GM23248 (cell line): ENCODE data around the gene SEMA3C. TPM values are rescaled to one million over a fixed set of nuclear protein-coding genes. Genes with fewer than 3 reads are reported as not detected.

Experiments
- DNase-seq: peaks from one replicate; pipeline ENCODE4 v3.0.0-alpha.2; 2015
- H2AFZ ChIP-seq: fragments of 200-600 bp; sonication (generic); 2 replicates; pipeline ENCODE4 v1.6.1; 2016; ENCODE audit warnings: antibody characterized with exemption
- H3F3A ChIP-seq: fragments of 200-600 bp; sonication (generic); 2 replicates; pipeline ENCODE4 v1.6.1; 2016; ENCODE audit warnings: mild to moderate bottlenecking, antibody characterized with exemption, mixed run types; ENCODE audit not compliant: insufficient read depth
- H3K27ac ChIP-seq: fragments of 200-600 bp; sonication (generic); 2 replicates; pipeline ENCODE4 v1.5.1; 2016; ENCODE audit warnings: mild to moderate bottlenecking
- H3K27me3 ChIP-seq: fragments of 200-600 bp; sonication (generic); replicated peaks from 2 replicates; pipeline ENCODE4 v1.6.1; 2016; ENCODE audit warnings: mild to moderate bottlenecking; ENCODE audit not compliant: insufficient read depth
- H3K36me3 ChIP-seq: fragments of 200-600 bp; sonication (generic); 2 replicates; pipeline ENCODE4 v1.6.1; 2016; ENCODE audit warnings: low read depth, mild to moderate bottlenecking
- H3K4me1 ChIP-seq: fragments of 200-600 bp; sonication (generic); 2 replicates; pipeline ENCODE4 v1.6.1; 2016; ENCODE audit warnings: mild to moderate bottlenecking; ENCODE audit not compliant: insufficient read depth
- H3K4me2 ChIP-seq: fragments of 200-600 bp; sonication (generic); one replicate; pipeline ENCODE4 v1.6.1; 2016; ENCODE audit warnings: mild to moderate bottlenecking; ENCODE audit not compliant: unreplicated experiment
- H3K4me3 ChIP-seq: fragments of 200-600 bp; sonication (generic); 2 replicates; pipeline ENCODE4 v1.5.1; 2016; ENCODE audit warnings: mild to moderate bottlenecking
- H3K79me2 ChIP-seq: fragments of 200-600 bp; sonication (generic); 2 replicates; pipeline ENCODE4 v1.6.1; 2016; ENCODE audit warnings: mild to moderate bottlenecking; ENCODE audit not compliant: insufficient read depth
- H3K9ac ChIP-seq: fragments of 200-600 bp; sonication (generic); 2 replicates; pipeline ENCODE4 v1.6.1; 2016; ENCODE audit warnings: mild to moderate bottlenecking
- H3K9me2 ChIP-seq: fragments of 200-600 bp; sonication (generic); 2 replicates; pipeline ENCODE4 v1.6.1; 2016; ENCODE audit warnings: mixed run types, mild to moderate bottlenecking, moderate library complexity; ENCODE audit not compliant: insufficient read depth
- H3K9me3 ChIP-seq: fragments of 200-600 bp; sonication (generic); one replicate; pipeline ENCODE4 v1.6.1; 2017; ENCODE audit warnings: low read depth
- H4K20me1 ChIP-seq: fragments of 200-600 bp; sonication (generic); 2 replicates; pipeline ENCODE4 v1.6.0; 2016; ENCODE audit not compliant: insufficient read depth
- EZH2 ChIP-seq: fragments of 200-600 bp; sonication (generic); IDR thresholded peaks from 2 replicates; pipeline ENCODE4 v1.6.1; 2018; ENCODE audit warnings: antibody characterized with exemption, mild to moderate bottlenecking; ENCODE audit not compliant: insufficient read depth, poor library complexity, severe bottlenecking
- EZH2phosphoT487 ChIP-seq: fragments of 200-600 bp; sonication (generic); IDR thresholded peaks from 2 replicates; pipeline ENCODE4 v1.6.1; 2018; ENCODE audit warnings: antibody characterized with exemption, moderate library complexity, mild to moderate bottlenecking, low read depth; ENCODE audit not compliant: insufficient read depth
- WGBS, 2 experiments: methylation state at CpG; one replicate each; pipeline ENCODE4 v1.1.6; 2015 to 2017; ENCODE audit warnings: low lambda C conversion rate in 2 of 2, low coverage in 1 of 2; ENCODE audit errors: missing lambda C conversion rate in 2 of 2; 5-methylcytosine and 5-hydroxymethylcytosine counted together
- in situ Hi-C: fragments of 300-500 bp; cut with MboI; formaldehyde crosslinking; loops from 2 replicates; pipeline ENCODE4 v1.15.0; 2020
- polyA plus RNA-seq: library from polyadenylated mRNA; unstranded; fragments of >200 nt; fragmentation: Nextera tagmentation; extraction: Ambion mirVana; gene quantifications from 2 replicates; pipeline ENCODE4 v1.2.1, GENCODE V29; 2016
- total RNA-seq: library from RNA; depleted of rRNA; stranded (reverse); fragments of >200 nt; shearing (Covaris generic); gene quantifications from 2 replicates; pipeline ENCODE4 v1.2.3, GENCODE V29; 2014

SEMA3C gene
- total and polyA plus RNA-seq, 2 experiments from 2014 or later = 316 to 612 TPM

GRCh38 chr7:80871228-80871627 is 47.6 kb downstream of the SEMA3C start:
- no peak overlapping the region for H2AFZ ChIP-seq
- TF ChIP-seq EZH2phosphoT487 (no peak), EZH2 (no peak)
- no peaks in the 10 kb centered on the region for H3K27me3 ChIP-seq
- H3K79me2 ChIP-seq = peaks cover 96% of the 10 kb centered on the region
- H3F3A ChIP-seq = peaks cover 72% of the 10 kb centered on the region
- in situ Hi-C loops = no loop called here
- no peak overlapping the region for H3K4me3 ChIP-seq
- DNase-seq = no peak
- WGBS, 2 experiments = 73 to 83% methylated on average over 2 of the region's 2 CpGs
- no peaks in the 10 kb centered on the region for H3K9me3 ChIP-seq
- H3K9me2 ChIP-seq = no peaks in the 10 kb centered on the region
- no peak overlapping the region for H3K27ac ChIP-seq
- no peak overlapping the region for H3K4me2 ChIP-seq
- H4K20me1 ChIP-seq = peaks cover 3% of the 10 kb centered on the region; the same call in 1 of the 2 replicates
- H3K9ac ChIP-seq = no peak overlapping the region
- H3K4me1 ChIP-seq = peaks cover 1% of the 10 kb centered on the region; the same call in 1 of the 2 replicates
- H3K36me3 ChIP-seq = peaks cover 34% of the 10 kb centered on the region

- no peaks in the 10 kb centered on the region for H3K27me3 ChIP-seq
- no peak overlapping the region for H3K4me3 ChIP-seq
- peaks cover 96% of the 10 kb centered on the region for H3K79me2 ChIP-seq
- H2AFZ ChIP-seq = no peak overlapping the region
- no peaks in the 10 kb centered on the region for H3K9me3 ChIP-seq
- H3K4me2 ChIP-seq = no peak overlapping the region
- H3K4me1 ChIP-seq = no peaks in the 10 kb centered on the region; the same call in 1 of the 2 replicates
- no peak overlapping the region for H3K9ac ChIP-seq
- H3K36me3 ChIP-seq = peaks cover 33% of the 10 kb centered on the region
- no peaks in the 10 kb centered on the region for H3K9me2 ChIP-seq
- TF ChIP-seq EZH2phosphoT487 = no peak
- no peak for TF ChIP-seq EZH2
- H3F3A ChIP-seq = peaks cover 71% of the 10 kb centered on the region
- H4K20me1 ChIP-seq = peaks cover 4% of the 10 kb centered on the region; the same call in 1 of the 2 replicates
- no peak for DNase-seq
- in situ Hi-C loops = no loop called here
- WGBS, 2 experiments = 78 to 82% methylated on average over 4 of the region's 4 CpGs
- no peak overlapping the region for H3K27ac ChIP-seq
These were observed 48.0 kb downstream of the SEMA3C start for GRCh38 chr7:80870813-80871212.

GRCh38 chr7:80869821-80870751 is 48.8 kb downstream of the SEMA3C start:
- TF ChIP-seq EZH2 = no peak
- TF ChIP-seq EZH2phosphoT487 = no peak
- Histone ChIP-seq H4K20me1 (peaks cover 9% of the 10 kb centered on the region; the same call in 1 of the 2 replicates), H3K4me1 (no peaks in the 10 kb centered on the region; the same call in 1 of the 2 replicates), H3K79me2 (peaks cover 96% of the 10 kb centered on the region), H3K27ac (no peak overlapping the region), H3K9ac (no peak overlapping the region), H3K4me3 (no peak overlapping the region), H3K4me2 (no peak overlapping the region), H3K27me3 (no peaks in the 10 kb centered on the region), H3K36me3 (peaks cover 31% of the 10 kb centered on the region), H2AFZ (no peak overlapping the region), H3K9me2 (no peaks in the 10 kb centered on the region), H3F3A (peaks cover 67% of the 10 kb centered on the region), H3K9me3 (no peaks in the 10 kb centered on the region)
- 95 to 98% methylated on average over 6 of the region's 6 CpGs for WGBS, 2 experiments
- no peak for DNase-seq
- in situ Hi-C loops = no loop called here

GRCh38 chr7:80869106-80869784 is 49.6 kb downstream of the SEMA3C start:
- H3K79me2 ChIP-seq = peaks cover 98% of the 10 kb centered on the region
- no peak overlapping the region for H3K27ac ChIP-seq
- 78 to 80% methylated on average over 4 of the region's 4 CpGs for WGBS, 2 experiments
- DNase-seq = no peak
- H3K27me3 ChIP-seq = no peaks in the 10 kb centered on the region
- no peaks in the 10 kb centered on the region for H3K9me3 ChIP-seq
- TF ChIP-seq EZH2 (no peak), EZH2phosphoT487 (no peak)
- H3K9ac ChIP-seq = no peak overlapping the region
- H3K9me2 ChIP-seq = no peaks in the 10 kb centered on the region
- H4K20me1 ChIP-seq = peaks cover 9% of the 10 kb centered on the region; the same call in 1 of the 2 replicates
- peaks cover 29% of the 10 kb centered on the region for H3K36me3 ChIP-seq
- in situ Hi-C loops = no loop called here
- peaks cover 68% of the 10 kb centered on the region for H3F3A ChIP-seq
- H3K4me1 ChIP-seq = no peaks in the 10 kb centered on the region; the same call in 1 of the 2 replicates
- no peak overlapping the region for H3K4me3 ChIP-seq
- H3K4me2 ChIP-seq = no peak overlapping the region
- H2AFZ ChIP-seq = no peak overlapping the region
